Bronchus fibroblast of lung (primary cell): ENCODE results near the gene TNFRSF11A. TPM values are rescaled to one million over a fixed set of nuclear protein-coding genes. Genes with fewer than 3 reads are reported as not detected.

Experiments
- total RNA-seq: library from RNA; depleted of rRNA; stranded (reverse); fragments of >200 nt; gene quantifications from 2 replicates; pipeline ENCODE4 v1.2.3, GENCODE V29; 2015

TNFRSF11A gene
- total RNA-seq: 0.17 and 0.30 TPM in 2 replicates

DNA sequence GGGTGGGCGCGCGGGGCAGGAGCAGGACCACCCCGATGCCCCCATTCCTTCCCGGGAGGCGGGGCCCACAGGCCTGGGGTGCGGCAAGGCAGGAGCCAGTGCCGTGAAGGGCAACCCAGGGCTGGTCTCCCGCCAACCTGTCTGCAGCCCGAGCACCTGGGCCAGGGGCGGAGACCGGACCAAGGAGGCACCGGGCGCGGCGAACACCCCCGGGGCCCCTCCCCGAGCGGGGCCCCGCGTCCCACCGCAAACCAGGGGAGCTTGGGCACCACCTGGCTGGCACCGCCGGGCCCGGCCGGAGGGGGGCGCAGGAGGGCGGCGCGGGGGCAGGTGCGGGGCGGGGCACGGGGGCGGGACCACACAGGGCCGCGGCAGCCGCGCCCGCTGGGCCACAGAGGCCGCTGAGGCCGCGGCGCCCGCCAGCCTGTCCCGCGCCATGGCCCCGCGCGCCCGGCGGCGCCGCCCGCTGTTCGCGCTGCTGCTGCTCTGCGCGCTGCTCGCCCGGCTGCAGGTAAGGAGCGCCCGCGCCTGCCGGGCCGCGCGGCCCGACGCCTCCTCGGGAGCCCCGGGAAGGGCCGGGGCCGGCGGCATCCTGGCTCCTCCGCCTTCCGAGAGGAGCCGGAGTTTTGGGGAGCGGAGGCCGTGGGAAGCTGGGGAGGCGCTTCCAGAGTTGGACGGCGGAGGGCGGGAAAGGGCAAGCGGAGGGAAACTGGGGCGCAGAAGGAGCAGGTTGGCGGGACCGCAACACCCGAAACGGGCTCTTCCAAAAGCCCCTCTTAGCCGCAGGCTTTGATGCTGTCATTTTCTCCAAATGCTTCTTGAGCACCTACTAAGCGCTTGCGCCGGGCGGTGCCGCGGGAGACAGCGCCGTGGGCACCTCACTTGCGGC, at the start of gene TNFRSF11A:
Gene TNFRSF11A, plus strand, starts transcription at position 394 of the 889 bp plus-strand sequence. Its CDS starts 43 bp downstream, at position 437.

Other genes with a start within 250 kb of the TNFRSF11A start
- 11.1 and 12.8 TPM in 2 replicates for gene PIGN, start 138.3 kb upstream of the TNFRSF11A start, total RNA-seq
- 13.7 and 18.0 TPM in 2 replicates for gene RELCH, start 138.1 kb upstream of the TNFRSF11A start, total RNA-seq
- gene ZCCHC2, start 197.7 kb downstream of the TNFRSF11A start, total RNA-seq: 2.5 and 3.4 TPM in 2 replicates